ENCODE measurements around the gene SEMA4D.
A peak's percentile ranks its signal among the peaks of the same experiment; 100 is the strongest.

Gene SEMA4D

DNA sequence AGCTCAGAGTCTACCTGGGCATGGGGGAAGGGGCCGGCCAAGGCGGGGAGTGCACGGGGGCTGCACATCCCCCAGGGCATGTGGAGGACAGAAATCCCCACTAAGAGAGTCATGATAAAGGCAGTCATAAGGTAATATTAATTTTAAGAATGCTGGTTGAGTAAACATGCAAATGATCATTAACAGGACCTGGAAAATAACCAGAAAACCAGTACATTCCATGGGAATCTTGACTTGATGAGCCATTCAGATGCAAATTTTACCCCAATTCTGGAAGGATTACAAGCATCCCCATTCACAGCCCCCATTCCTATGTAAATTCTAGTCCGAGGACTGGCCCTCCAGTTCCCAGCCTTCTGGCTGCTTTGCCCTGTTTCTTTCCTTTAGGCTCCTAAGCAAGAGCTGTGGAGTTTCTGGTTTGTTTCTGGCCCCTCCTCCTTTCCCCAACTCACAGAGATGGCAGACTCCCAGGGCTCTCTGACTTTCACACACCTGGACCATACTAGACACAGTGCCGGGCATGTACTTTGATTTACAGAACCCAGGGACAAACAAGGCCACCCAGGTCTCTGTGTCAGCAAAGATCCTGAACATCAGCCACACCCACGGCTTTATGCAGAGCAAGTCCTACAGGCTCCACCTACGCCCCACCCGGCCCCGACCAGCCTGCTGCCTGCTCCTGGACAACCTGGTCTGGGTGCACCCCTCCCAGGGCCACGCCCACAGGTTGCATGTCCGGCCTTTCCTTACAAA lies 62.7 kb downstream of the SEMA4D start:
- FAIRE-seq (peak; percentile 59), DNase-seq (ENCODE audit: insufficient read length, low spot score) (no peak)

DNA sequence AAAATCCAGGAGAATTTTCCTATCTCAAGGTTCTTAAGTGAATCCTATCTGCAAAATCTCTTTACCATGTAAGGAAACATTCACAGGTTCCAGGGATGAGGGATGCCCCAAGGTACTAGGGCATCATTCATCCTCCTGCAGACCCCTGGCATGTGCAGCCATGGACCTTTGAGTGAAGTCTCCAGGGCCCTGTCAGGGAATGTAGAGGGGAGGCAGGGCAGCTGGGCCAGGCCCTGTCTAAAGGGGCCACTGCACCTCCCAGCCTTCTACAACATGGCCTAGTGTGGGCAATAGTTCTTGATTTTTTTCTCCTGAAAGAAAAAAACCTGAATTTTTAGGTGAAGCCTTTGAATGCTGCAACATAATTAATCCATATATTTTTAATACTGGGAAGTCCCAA lies 63.3 kb downstream of the SEMA4D start:
- FAIRE-seq (no peak), DNase-seq (ENCODE audit: insufficient read length, low spot score) (no peak)

DNA sequence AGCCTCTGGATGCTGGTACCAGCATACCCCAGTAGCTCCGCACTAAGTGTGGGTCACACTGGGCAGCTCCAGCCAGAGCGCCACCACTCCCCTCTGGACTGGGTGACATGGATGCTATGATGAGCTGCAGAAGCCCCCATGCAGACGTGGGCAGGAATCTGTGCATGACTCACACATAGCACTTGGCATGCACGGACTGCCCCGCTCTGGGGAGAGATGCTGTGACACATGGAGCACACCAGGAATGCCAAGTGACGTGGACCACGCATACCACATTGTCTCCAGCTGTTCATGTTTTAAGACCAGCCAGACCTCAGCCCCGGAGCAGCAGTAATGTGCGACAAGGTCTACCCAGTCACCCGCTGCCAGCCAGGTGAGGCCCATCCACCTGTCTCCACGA lies 64.1 kb downstream of the SEMA4D start:
- no peak for DNase-seq (ENCODE audit: insufficient read length, low spot score)
- FAIRE-seq, result no peak

DNA sequence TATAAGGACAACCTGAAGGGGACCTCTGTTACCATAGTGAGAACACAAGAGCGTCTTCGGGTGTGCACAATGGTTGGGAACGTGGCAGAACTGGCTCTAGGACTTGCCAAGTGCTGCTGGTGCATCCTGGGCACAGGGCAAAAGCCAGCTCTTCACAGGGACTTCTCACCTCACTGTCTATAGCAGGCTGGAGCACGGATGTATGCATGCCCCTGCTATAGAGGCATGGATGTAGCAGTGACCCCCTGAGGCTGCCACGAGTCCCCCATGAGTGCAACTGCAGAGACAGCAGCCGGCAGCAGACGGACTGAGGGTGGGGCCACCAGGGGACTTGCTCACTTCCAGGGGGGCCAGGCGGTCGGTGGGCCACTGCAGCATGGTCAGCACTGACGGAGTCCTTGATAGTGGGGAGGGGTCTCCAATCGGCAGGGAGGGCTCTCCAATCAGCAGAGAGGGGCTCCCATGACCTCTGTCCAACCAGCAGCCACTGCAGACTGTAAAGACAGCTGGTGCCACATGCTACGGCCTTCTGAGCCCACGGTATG lies 64.9 kb downstream of the SEMA4D start:
- FAIRE-seq (no peak), DNase-seq (ENCODE audit: insufficient read length, low spot score) (no peak)

DNA sequence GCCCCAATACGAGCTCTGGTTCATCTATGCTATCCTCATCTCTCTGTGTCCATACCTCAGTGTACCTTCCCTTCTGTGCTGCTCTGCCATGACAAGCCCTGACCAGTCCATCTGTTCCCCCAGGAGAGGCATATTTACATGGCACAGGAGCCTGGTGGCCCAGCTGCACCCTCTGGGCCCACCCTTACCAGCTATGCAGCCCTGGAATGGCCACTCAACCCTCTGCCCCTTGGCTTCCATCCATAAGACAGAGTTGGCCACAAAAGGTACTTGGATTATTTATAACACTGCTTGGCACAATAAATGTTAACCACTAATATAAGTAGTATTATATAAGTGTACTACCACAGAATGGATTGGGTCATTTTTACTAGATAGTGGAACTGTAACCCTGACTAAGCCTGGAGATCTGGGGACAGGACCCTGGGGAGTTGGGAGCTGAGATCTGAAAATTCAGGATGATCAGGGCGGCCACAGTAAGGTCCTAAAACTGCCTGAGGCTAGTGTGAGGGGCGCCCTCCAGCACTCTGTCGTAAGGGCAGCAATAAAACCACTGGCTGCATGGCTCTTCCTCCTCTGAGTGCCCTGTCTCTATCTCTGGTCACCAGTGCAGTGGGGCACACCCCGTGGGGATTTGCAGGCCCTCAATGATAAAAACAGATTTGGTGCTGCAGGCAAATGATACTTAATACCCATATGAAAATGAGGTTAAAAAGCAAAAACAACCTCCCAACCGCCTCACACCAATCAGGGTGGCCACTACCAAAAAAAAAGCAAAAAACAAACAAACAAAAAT lies 65.8 kb downstream of the SEMA4D start:
- DNase-seq (ENCODE audit: insufficient read length, low spot score), result no peak
- peak; percentile 76 for FAIRE-seq

DNA sequence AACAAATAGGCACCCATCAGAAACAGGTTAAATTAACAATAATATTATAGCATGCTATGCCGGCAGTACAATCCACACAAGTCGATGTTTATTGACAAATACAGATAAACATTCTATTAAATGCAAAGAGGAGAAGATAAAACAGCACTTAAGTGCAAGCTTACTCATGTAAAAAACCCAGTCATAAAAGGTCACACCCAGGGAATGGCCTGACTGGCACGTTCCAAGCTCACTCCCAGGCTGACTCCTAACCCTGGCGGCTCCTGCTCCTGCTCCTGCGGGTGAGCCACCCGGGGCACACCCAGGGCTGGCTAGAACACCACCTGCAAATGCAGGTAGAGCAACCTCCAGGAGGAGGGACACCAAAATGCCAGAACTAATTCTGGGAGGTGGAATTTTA lies 66.9 kb downstream of the SEMA4D start:
- no peak for FAIRE-seq
- no peak for DNase-seq (ENCODE audit: insufficient read length, low spot score)

DNA sequence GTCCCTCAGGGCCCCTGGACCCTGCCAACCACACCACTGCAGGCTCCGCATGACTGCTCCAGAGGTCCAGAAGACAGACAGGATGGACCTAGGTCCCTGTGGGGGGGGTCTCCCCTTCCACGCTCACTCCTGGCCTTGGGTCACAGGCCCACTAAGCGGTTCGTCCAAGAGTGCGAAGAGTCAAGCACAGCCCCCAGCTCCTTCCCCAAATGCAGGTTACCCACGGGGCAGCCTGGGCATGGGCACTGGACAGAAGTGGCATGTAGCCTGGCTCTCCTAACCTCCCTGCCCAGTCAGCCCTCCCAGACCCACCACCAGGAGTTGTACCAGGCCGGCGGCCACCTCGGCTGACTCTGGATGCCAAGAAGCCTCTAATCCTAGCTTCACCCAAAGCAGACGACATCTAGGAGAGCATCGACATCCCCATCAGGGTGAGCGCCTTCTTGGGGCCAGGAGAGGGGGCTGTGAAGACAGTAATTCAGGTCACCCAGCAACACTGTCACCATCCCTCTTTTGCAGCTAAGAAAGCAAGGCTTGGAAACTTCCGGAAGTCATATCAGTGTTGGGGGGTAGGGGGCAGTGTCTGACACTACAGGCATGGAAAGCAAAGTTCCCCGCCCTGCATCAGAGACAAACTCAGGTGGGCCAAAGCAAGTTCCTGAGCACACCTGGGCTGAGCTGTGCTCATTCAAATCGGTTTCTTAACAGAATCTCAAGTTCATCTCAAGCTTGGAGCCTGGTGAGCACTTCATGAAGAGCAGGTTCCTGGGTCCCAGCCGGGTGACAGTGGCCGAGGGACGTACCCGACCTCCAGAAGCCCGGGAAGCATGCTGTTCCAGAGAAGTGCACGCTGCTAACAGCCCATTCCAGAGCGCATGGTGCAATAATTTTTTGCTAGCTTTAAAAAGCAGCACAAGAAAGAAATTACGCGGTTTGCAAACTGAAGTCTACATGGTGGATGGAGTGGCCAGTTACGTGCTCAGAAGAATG lies 68.7 kb downstream of the SEMA4D start:
- DNase-seq (ENCODE audit: insufficient read length, low spot score), result no peak
- FAIRE-seq, result peak; percentile 70

DNA sequence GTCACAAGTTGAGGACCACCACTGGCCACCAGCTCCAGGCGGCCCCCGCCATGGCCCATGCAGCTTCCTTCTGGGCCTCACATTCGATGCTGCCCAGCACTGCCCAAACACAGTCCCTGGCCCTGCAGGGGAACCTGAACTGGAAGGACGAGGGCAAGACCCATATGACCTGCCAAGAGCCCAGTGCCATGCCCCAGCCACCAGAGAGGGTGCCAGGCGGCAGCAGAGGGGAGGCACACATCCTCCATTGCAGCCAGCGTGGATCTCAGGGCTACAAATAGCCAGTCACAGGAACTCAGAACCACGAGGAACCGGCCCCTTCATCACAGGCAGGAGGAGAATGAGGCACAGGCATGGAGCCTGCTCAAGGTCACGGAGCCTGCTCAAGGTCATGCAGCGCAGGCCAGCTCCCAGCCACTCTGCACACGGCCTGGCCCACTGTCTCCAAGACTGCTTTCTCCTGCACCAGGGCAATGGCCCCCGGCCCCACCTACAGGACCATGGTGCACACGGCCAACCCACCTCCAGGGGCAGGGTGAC lies 69.6 kb downstream of the SEMA4D start:
- FAIRE-seq, result no peak
- no peak for DNase-seq (ENCODE audit: insufficient read length, low spot score)

DNA sequence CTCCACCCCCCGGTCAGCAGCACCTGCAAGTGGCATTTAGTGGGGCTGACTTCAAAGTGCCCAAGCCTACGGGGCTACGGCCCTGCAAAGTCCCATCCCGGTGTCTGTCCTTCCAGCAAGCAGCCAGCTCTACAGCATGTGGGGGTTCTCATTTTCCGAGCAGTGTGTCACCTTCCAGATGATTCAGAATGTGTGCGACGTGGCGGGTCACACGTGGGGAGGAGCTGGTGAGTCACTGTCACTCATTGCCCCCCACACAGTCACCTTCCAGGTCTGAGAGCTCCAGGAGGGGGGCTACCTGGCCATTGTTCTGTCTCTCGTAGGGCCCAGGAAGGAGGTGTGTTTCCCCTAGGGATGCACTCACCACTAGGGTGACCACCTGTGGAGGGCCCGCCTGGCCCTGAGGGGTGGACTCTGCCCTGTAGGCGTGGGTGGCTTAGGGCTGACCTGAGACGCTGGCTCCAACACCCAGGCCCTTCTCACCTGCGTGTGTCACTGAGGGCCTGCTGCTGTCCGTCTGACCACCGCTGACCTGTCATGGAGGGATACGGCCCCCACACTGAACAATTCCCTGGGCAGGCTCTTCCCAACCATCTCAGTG lies 70.2 kb downstream of the SEMA4D start:
- DNase-seq (ENCODE audit: insufficient read length, low spot score), result no peak
- peak; percentile 87 for FAIRE-seq

DNA sequence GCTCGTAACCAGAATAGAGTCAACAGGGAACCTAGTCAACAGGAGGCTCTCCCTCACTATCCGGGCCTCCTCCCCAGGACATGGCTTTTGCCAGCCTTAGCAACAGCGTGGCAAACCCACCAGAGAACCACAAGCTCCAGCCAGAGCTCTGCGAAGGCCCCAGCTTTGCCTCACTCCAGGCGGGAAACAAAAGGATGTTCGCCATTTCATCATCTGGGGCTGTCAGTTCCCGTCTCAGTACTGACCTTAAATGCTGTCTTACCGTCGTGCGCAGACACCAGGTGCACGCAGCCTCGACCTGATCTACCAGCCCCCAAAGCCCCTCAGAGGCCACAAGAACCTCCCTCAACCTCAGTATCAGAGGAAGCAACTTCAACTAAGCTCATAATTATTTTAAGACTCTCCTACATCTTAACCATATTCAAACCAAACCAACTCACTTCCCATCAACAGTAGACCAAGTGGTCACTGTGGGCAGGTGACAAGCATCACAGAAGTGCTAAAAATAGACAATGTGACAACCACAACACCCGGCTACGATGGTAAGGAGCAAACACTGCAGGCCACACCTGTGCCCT lies 71.4 kb downstream of the SEMA4D start:
- DNase-seq (ENCODE audit: insufficient read length, low spot score) (peak; percentile 67), FAIRE-seq (peak; percentile 100)

DNA sequence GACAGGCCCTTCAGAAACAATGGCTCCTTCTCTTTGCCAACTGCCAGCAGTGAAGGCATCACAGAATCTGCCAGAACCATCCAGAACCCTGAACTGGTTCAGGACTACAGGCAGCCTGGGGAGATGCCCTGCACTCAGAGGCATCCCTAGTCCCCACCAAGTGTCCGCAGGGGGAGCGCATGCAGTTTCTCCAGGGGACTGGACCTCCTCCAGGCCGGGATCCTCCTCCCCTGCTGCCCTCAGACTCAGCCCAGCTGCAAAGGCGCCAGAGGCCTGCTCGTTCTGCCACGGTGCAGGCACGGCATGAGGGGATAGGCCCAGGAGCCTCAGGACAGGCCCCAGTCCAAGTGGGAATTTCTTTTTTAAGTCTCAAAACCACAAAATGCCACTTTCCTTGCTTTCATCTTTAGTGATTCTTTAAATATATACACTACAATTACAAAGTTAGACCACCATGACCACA lies 72.0 kb downstream of the SEMA4D start:
- DNase-seq (ENCODE audit: insufficient read length, low spot score), result no peak
- no peak for FAIRE-seq

DNA sequence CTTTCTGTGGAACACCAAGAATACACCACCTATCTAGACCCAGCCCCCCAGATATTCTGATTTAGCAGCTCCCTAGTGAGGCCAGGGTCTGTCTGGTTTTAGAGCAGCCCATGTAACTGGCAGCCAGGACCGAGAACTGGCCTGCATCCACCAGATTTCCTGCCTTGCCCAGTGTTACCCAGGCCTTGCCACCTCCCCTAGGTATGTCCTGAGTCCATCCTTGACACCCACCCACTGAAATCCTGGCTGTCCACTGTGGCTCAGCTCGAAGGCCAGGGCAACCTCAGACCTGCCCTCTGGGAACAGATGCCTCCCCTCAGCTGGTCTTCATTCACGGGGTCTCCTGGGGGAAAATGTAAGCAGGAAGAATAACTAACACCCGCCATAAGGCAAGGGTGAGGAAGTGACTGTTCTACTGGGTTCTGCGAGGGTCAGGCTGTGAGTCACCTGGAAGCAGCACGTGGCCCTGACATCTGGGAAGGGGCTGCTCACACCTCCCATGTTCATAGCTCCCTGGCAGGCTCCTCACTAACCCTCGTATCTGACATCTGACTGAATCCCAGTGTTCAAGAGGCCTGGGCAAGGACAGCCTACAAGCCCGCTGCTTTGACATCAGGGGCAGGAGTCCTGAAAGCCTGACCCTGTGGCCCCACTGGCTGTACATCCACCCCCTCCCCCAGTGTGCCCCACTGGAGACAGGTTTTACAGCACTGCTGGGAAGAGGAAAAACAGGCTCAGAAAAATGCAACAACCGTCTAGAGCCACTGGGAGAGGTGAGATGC lies 72.7 kb downstream of the SEMA4D start:
- FAIRE-seq (peak; percentile 74), DNase-seq (ENCODE audit: insufficient read length, low spot score) (no peak)

DNA sequence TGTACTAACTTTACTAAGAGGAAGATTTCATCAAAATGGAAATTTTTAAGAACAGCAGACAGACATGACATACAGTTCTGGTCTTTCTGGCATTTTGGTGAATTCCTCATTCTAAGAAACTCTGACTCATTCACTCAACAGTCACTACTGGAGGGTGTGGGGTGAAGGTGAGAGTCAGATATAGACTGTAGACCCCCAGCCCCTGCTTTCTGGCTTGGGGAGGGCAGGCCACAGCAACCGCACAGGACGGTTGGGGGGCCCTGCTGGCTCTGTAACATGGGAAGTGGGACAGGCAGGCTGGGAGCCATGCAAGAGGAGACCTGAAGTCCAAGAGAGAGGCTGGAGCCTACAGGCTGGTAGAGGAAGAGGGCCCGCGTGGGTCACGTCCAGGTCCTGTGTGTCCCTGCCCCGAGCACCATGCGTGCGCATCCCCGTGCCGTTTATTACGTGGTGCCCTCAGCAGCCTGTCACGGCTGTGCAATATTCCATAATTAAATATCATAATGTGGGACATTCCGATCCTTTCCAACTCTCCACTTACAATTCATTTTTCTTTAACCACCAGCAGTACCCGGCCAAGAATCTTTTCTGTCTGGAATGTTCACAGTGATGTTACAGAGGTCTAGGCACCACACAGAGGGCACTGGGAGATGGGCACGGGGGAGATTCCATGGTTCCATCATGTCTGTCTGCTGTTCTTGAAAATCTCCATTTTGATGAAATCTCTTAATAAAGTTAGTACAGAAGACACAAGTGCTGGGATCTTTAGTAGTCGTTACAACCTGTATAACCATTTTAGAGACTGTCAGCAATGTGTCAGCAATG lies 75.5 kb downstream of the SEMA4D start:
- DNase-seq (ENCODE audit: insufficient read length, low spot score), result no peak
- FAIRE-seq, result peak; percentile 93

DNA sequence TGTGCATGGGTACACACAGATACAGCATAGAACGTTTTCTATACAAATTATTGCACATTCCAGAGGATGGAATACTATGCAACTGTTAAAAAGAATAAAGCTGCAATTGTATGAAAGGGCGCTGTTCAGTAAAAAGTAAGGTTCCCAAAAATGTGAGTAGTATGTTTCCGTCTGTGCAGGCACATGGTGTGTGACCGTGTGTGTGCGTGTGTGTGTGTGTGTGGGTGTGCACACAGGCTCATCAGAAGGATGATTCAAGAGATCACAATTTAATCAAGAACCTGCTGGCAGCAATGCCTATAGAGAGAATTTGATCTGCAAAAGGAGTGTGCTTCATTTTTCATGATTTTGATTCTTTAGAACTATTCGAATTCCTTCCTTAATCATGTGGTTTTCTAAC lies 76.3 kb downstream of the SEMA4D start:
- FAIRE-seq (peak; percentile 74), DNase-seq (ENCODE audit: insufficient read length, low spot score) (no peak)

DNA sequence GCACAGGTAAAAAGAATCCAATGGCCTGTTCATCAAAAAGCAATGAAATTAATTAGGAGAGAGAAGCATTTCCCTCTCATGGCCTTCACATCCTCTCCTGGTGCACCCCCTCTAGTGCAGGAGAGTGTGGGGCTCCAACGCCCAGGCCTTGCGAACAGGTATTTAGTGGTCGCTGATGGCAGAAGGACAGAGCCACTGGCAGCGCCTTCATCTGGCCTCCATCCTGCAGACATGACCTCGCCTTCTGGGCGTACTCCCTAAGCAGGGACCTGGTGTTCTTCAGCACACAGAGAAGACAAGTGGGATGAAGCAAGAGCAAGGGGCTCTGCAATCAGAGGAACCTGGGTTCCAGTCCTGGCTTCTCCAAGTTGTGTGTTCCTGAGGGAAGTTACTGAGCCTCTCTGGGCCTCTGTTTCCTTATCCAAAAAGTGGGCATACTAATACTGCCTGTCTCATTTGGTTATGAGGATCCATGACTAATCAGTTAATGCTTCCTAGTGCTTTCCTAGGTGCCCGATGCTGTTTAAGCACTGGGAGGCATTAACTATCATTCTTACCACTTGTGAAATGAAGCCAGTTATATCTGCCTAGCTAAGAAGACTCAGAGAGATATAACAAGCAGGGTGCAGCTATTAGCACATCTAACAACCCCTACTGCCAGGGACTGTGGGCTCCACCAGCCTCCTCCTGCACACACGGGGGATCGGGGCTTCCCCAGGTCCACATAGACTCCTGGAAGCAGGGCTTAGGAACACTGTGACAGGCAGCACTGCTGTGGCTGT lies 77.3 kb downstream of the SEMA4D start:
- DNase-seq (ENCODE audit: insufficient read length, low spot score) (no peak), FAIRE-seq (peak; percentile 63)

DNA sequence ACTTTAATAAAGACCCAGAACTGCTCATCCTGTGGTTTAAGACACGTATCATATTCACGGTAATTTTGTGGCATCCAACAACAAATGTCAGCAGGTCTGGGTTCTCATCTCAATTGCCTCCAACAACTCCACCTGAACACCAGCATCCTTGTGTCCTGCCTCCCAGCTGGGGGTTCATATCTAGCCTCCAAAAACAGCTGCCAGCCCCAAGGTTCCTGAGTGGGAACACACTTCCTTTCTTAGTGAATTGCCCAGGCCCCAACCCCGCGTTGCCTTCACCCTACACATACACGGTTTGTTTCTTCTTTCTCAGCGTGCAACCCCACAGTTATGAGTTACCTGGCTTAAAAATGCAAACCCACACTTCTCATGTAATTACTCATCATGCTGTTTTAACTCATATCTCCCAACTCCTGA lies 77.9 kb downstream of the SEMA4D start:
- FAIRE-seq (peak; percentile 88), DNase-seq (ENCODE audit: insufficient read length, low spot score) (no peak)
